HepG2 (cell line): ENCODE measurements around the gene SPAG6. TPM values are rescaled to one million over a fixed set of nuclear protein-coding genes. Genes with fewer than 3 reads are reported as not detected.

Source experiments
- CENPBD1 ChIP-seq: sonication (generic); formaldehyde crosslinking; IDR thresholded peaks from 2 replicates; pipeline ENCODE4 v1.8.0; 2022; ENCODE audit warnings: missing genetic modification reagents, low read depth, mild to moderate bottlenecking, borderline replicate concordance
- NR2C2 ChIP-seq: sonication (generic); formaldehyde crosslinking; IDR thresholded peaks from 2 replicates; pipeline ENCODE4 v1.4.0; 2020; ENCODE audit warnings: missing genetic modification reagents, mild to moderate bottlenecking, moderate library complexity, borderline replicate concordance
- RELA ChIP-seq: sonication (generic); formaldehyde crosslinking; IDR thresholded peaks from 2 replicates; pipeline ENCODE4 v1.4.0; 2020; ENCODE audit warnings: missing genetic modification reagents
- RNF2 ChIP-seq: fragments of 450-650 bp; conservative IDR thresholded peaks from 2 replicates; pipeline ENCODE4 v1.6.1; 2016; ENCODE audit warnings: low read depth
- ZMAT3 ChIP-seq: sonication (generic); formaldehyde crosslinking; conservative IDR thresholded peaks from 2 replicates; pipeline ENCODE4 v1.7.0; 2021; ENCODE audit warnings: missing genetic modification reagents
- ZNF382 ChIP-seq: sonication (generic); formaldehyde crosslinking; IDR thresholded peaks from 2 replicates; pipeline ENCODE4 v1.5.0; 2020; ENCODE audit warnings: missing genetic modification reagents, mild to moderate bottlenecking, borderline replicate concordance
- ZNF564 ChIP-seq: sonication (generic); formaldehyde crosslinking; IDR thresholded peaks from 2 replicates; pipeline ENCODE4 v1.8.1; 2023; ENCODE audit warnings: mild to moderate bottlenecking, missing genetic modification reagents
- ZNF747 ChIP-seq: sonication (generic); formaldehyde crosslinking; IDR thresholded peaks from 2 replicates; pipeline ENCODE4 v1.8.1; 2023; ENCODE audit warnings: missing genetic modification reagents, mild to moderate bottlenecking, borderline replicate concordance
- ZNF777 ChIP-seq: sonication (generic); formaldehyde crosslinking; IDR thresholded peaks from 2 replicates; pipeline ENCODE4 v1.4.0; 2020; ENCODE audit warnings: missing genetic modification reagents
- polyA plus RNA-seq, 8 experiments: library from polyadenylated mRNA; depleted of rRNA in 3 of 8; stranded (reverse) in 7 of 8; unstranded in 1 of 8; fragments of >200 nt; fragmentation: Illumina TruSeq in 4 of 8; extraction: Trizol in 4 of 8; gene quantifications; 2 replicates each; pipeline versions ENCODE4 v1.2.1 to v1.2.3, GENCODE V29; 2011 to 2016; ENCODE audit warnings: low read depth in 4 of 8, missing spikeins in 1 of 8, mixed read lengths in 1 of 8; ENCODE audit not compliant: insufficient read depth in 1 of 8
- total RNA-seq, 5 experiments: library from RNA; depleted of rRNA; stranded (reverse); fragments of >200 nt; fragmentation: Illumina TruSeq; extraction: Trizol; gene quantifications; 2 replicates each; pipeline ENCODE4 v1.2.3, GENCODE V29; 2016; ENCODE audit warnings: low read depth in 1 of 5
- TF ChIP-seq, protein P1 (sequence below), 2 experiments: sonication (generic) in 1 of 2; formaldehyde crosslinking in 1 of 2; IDR thresholded peaks; 2 replicates each; pipeline versions ENCODE4 v1.4.0 to v1.6.1; 2018 to 2020; ENCODE audit warnings: missing genetic modification reagents in 2 of 2, borderline replicate concordance in 1 of 2, low read depth in 1 of 2, mild to moderate bottlenecking in 1 of 2, missing biosample characterization in 1 of 2
- TF ChIP-seq, protein P2 (sequence below), 2 experiments: fragments of 450-650 bp in 1 of 2; sonication (generic) in 1 of 2; formaldehyde crosslinking in 1 of 2; IDR thresholded peaks; 2 replicates each; pipeline versions ENCODE4 v1.6.1 to v1.8.0; 2016 to 2022; ENCODE audit warnings: antibody characterized with exemption in 1 of 2, mild to moderate bottlenecking in 1 of 2, missing genetic modification reagents in 1 of 2
- TF ChIP-seq, protein P3 (sequence below): sonication (generic); formaldehyde crosslinking; IDR thresholded peaks from 2 replicates; pipeline ENCODE4 v1.5.0; 2020; ENCODE audit warnings: missing genetic modification reagents

SPAG6 gene
- total and polyA plus RNA-seq, 2 of the 13 experiments (the other 11 are each of a cell fraction or from before 2014, with no cell fraction given): not detected

- TF ChIP-seq, protein P1, sequence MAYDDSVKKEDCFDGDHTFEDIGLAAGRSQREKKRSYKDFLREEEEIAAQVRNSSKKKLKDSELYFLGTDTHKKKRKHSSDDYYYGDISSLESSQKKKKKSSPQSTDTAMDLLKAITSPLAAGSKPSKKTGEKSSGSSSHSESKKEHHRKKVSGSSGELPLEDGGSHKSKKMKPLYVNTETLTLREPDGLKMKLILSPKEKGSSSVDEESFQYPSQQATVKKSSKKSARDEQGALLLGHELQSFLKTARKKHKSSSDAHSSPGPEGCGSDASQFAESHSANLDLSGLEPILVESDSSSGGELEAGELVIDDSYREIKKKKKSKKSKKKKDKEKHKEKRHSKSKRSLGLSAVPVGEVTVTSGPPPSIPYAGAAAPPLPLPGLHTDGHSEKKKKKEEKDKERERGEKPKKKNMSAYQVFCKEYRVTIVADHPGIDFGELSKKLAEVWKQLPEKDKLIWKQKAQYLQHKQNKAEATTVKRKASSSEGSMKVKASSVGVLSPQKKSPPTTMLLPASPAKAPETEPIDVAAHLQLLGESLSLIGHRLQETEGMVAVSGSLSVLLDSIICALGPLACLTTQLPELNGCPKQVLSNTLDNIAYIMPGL (CRISPR knock-in tag; IDR thresholded peaks at IDR 0.05; ENCODE audit: borderline replicate concordance in 1 of 2, low read depth in 1 of 2): 0 out of 4 replicates have a peak, but pooled peaks of 1 of the 2 experiments have one; percentile 33
- TF ChIP-seq ZNF382 (CRISPR knock-in tag): no peak
- peak; percentile 41; the same call in 1 of the 2 replicates for TF ChIP-seq ZNF747 (CRISPR knock-in tag)
- TF ChIP-seq, protein P2, sequence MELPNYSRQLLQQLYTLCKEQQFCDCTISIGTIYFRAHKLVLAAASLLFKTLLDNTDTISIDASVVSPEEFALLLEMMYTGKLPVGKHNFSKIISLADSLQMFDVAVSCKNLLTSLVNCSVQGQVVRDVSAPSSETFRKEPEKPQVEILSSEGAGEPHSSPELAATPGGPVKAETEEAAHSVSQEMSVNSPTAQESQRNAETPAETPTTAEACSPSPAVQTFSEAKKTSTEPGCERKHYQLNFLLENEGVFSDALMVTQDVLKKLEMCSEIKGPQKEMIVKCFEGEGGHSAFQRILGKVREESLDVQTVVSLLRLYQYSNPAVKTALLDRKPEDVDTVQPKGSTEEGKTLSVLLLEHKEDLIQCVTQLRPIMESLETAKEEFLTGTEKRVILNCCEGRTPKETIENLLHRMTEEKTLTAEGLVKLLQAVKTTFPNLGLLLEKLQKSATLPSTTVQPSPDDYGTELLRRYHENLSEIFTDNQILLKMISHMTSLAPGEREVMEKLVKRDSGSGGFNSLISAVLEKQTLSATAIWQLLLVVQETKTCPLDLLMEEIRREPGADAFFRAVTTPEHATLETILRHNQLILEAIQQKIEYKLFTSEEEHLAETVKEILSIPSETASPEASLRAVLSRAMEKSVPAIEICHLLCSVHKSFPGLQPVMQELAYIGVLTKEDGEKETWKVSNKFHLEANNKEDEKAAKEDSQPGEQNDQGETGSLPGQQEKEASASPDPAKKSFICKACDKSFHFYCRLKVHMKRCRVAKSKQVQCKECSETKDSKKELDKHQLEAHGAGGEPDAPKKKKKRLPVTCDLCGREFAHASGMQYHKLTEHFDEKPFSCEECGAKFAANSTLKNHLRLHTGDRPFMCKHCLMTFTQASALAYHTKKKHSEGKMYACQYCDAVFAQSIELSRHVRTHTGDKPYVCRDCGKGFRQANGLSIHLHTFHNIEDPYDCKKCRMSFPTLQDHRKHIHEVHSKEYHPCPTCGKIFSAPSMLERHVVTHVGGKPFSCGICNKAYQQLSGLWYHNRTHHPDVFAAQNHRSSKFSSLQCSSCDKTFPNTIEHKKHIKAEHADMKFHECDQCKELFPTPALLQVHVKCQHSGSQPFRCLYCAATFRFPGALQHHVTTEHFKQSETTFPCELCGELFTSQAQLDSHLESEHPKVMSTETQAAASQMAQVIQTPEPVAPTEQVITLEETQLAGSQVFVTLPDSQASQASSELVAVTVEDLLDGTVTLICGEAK (IDR thresholded peaks at IDR 0.05): no peak
- TF ChIP-seq, protein P2 (CRISPR knock-in tag; IDR thresholded peaks at IDR 0.05): 0 out of 2 replicates have a peak, but pooled peaks have one; percentile 53
- TF ChIP-seq, protein P3, sequence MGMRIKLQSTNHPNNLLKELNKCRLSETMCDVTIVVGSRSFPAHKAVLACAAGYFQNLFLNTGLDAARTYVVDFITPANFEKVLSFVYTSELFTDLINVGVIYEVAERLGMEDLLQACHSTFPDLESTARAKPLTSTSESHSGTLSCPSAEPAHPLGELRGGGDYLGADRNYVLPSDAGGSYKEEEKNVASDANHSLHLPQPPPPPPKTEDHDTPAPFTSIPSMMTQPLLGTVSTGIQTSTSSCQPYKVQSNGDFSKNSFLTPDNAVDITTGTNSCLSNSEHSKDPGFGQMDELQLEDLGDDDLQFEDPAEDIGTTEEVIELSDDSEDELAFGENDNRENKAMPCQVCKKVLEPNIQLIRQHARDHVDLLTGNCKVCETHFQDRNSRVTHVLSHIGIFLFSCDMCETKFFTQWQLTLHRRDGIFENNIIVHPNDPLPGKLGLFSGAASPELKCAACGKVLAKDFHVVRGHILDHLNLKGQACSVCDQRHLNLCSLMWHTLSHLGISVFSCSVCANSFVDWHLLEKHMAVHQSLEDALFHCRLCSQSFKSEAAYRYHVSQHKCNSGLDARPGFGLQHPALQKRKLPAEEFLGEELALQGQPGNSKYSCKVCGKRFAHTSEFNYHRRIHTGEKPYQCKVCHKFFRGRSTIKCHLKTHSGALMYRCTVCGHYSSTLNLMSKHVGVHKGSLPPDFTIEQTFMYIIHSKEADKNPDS (CRISPR knock-in tag): no peak
- TF ChIP-seq ZMAT3: 0 out of 2 replicates have a peak, but pooled peaks have one; percentile 44
- TF ChIP-seq RNF2: peak; percentile 74; the same call in 1 of the 2 replicates
- TF ChIP-seq NR2C2 (CRISPR knock-in tag): no peak
- peak; percentile 84 for TF ChIP-seq ZNF777 (CRISPR knock-in tag)
- no peak for TF ChIP-seq RELA (CRISPR knock-in tag)
- TF ChIP-seq CENPBD1: no peak
- peak; percentile 23; the same call in 1 of the 2 replicates for TF ChIP-seq ZNF564 (CRISPR knock-in tag)
Observed at GRCh38 chr10:22436893-22437619, 91.8 kb downstream of the SPAG6 start (continued).
